A549 (cell line): ENCODE results near the gene SEC22C. TPM values are rescaled to one million over a fixed set of nuclear protein-coding genes. Genes with fewer than 3 reads are reported as not detected.

Experiments
- ATAC-seq, 2 experiments: fragments of 200-7000 bp in 1 of 2; fragments of >200 bp in 1 of 2; cut with Nextera tagmentation in 1 of 2; cut with Tn5 transposase in 1 of 2; 3 replicates each; pipeline versions ENCODE4 v1.8.0 to v1.9.1; 2018 to 2020; ENCODE audit warnings: mild to moderate bottlenecking in 1 of 2, moderate library complexity in 1 of 2
- CTCF ChIA-PET: fragments of 300-600 bp; sonication (Branson Sonifier 250); formaldehyde crosslinking; extraction: SDS; loops from one replicate; lab custom pipeline; 2021; ENCODE audit warnings: antibody characterized with exemption, inconsistent platforms; lab: Yijun Ruan, JAX
- POLR2A ChIA-PET: fragments of 350-600 bp; formaldehyde crosslinking; extraction: SDS; loops from one replicate; lab custom pipeline; 2021; ENCODE audit warnings: antibody characterized with exemption, inconsistent platforms; lab: Yijun Ruan, JAX
- DNase-seq, 2 experiments: peaks; one replicate each; pipeline versions ENCODE4 v3.0.0 to v3.0.0-alpha.2; 2011 to 2016; ENCODE audit warnings: low read depth in 1 of 2, low spot score in 1 of 2
- FAIRE-seq: peaks from 2 replicates; lab custom pipeline; 2011; peaks lifted over from hg19 to GRCh38; lab: Jason Lieb, UNC
- H3K27ac ChIP-seq, 2 experiments: fragments of >200 bp; sonication (Bioruptor Twin); formaldehyde crosslinking; 3 replicates each; pipeline ENCODE4 v1.5.1; 2016 to 2017
- H3K4me1 ChIP-seq: fragments of >200 bp; sonication (Bioruptor Twin); formaldehyde crosslinking; 3 replicates; pipeline ENCODE4 v1.6.1; 2016
- H3K4me2 ChIP-seq: fragments of >200 bp; sonication (Bioruptor Twin); formaldehyde crosslinking; 3 replicates; pipeline ENCODE4 v1.6.1; 2016
- H3K4me3 ChIP-seq: fragments of >200 bp; sonication (Bioruptor Twin); formaldehyde crosslinking; 3 replicates; pipeline ENCODE4 v1.5.1; 2016
- H3K9me3 ChIP-seq: fragments of >200 bp; sonication (Bioruptor Twin); formaldehyde crosslinking; 3 replicates; pipeline ENCODE4 v1.6.1; 2016
- CBX2 ChIP-seq: fragments of 200-600 bp; sonication (generic); IDR thresholded peaks from 2 replicates; pipeline ENCODE4 v1.6.1; 2016; ENCODE audit warnings: low read depth, mild to moderate bottlenecking, borderline replicate concordance
- CHD2 ChIP-seq: fragments of 150-350 bp; IDR thresholded peaks from 2 replicates; pipeline ENCODE4 v1.6.1; 2014; ENCODE audit warnings: low read length; ENCODE audit not compliant: partially characterized antibody
- CTCF ChIP-seq: fragments of >200 bp; sonication (Bioruptor Twin); formaldehyde crosslinking; IDR thresholded peaks from 3 replicates; pipeline ENCODE4 v1.5.1; 2016
- EP300 ChIP-seq, 2 experiments: fragments of >200 bp; sonication (Bioruptor Twin); formaldehyde crosslinking; IDR thresholded peaks; 2 replicates in 1 of 2; 3 replicates in 1 of 2; pipeline ENCODE4 v1.6.1; 2016 to 2017
- HMGXB4 ChIP-seq: fragments of 250-450 bp; sonication (Bioruptor Pico); IDR thresholded peaks from 2 replicates; pipeline ENCODE4 v1.5.0; 2021; ENCODE audit warnings: mild to moderate bottlenecking, moderate library complexity, borderline replicate concordance
- HOXA7 ChIP-seq: fragments of 250-450 bp; sonication (Bioruptor Pico); IDR thresholded peaks from 2 replicates; pipeline ENCODE4 v1.5.0; 2020; ENCODE audit warnings: mild to moderate bottlenecking, moderate library complexity
- HOXB5 ChIP-seq: fragments of 250-450 bp; sonication (Bioruptor Pico); IDR thresholded peaks from 2 replicates; pipeline ENCODE4 v1.5.0; 2020; ENCODE audit warnings: mild to moderate bottlenecking, moderate library complexity
- KDM1A ChIP-seq: fragments of 200-600 bp; sonication (generic); IDR thresholded peaks from 2 replicates; pipeline ENCODE4 v1.6.1; 2016; ENCODE audit warnings: low read depth, mild to moderate bottlenecking
- MAFK ChIP-seq: fragments of 450-650 bp; IDR thresholded peaks from 2 replicates; pipeline ENCODE4 v1.6.1; 2014; ENCODE audit not compliant: partially characterized antibody
- NPAS2 ChIP-seq: fragments of 250-450 bp; sonication (Bioruptor Pico); IDR thresholded peaks from 2 replicates; pipeline ENCODE4 v1.8.0; 2022; ENCODE audit warnings: mild to moderate bottlenecking, moderate library complexity, borderline replicate concordance
- PBX3 ChIP-seq: IDR thresholded peaks from 2 replicates; pipeline ENCODE4 v1.6.1; 2012
- PHF8 ChIP-seq: fragments of 200-600 bp; sonication (generic); IDR thresholded peaks from 2 replicates; pipeline ENCODE4 v1.6.1; 2016; ENCODE audit warnings: low read depth, mild to moderate bottlenecking, antibody characterized with exemption, moderate library complexity, borderline replicate concordance
- RAD21 ChIP-seq, 2 experiments: fragments of >200 bp in 1 of 2; sonication (Bioruptor Twin) in 1 of 2; formaldehyde crosslinking in 1 of 2; IDR thresholded peaks in 1 of 2; conservative IDR thresholded peaks in 1 of 2; 2 replicates in 1 of 2; 3 replicates in 1 of 2; pipeline ENCODE4 v1.6.1; 2012 to 2018; ENCODE audit warnings: inconsistent platforms in 1 of 2
- RCOR1 ChIP-seq: fragments of 150-350 bp; IDR thresholded peaks from 2 replicates; pipeline ENCODE4 v1.6.1; 2014; ENCODE audit warnings: antibody characterized with exemption, low read length, low read depth
- SMC3 ChIP-seq: fragments of >200 bp; sonication (Bioruptor Twin); formaldehyde crosslinking; IDR thresholded peaks from 3 replicates; pipeline ENCODE4 v1.6.1; 2018; ENCODE audit warnings: inconsistent platforms
- SREBF2 ChIP-seq: fragments of 450-650 bp; IDR thresholded peaks from 2 replicates; pipeline ENCODE4 v1.6.1; 2014; ENCODE audit warnings: mild to moderate bottlenecking, moderate library complexity
- TFCP2L1 ChIP-seq: fragments of 250-450 bp; sonication (Bioruptor Pico); IDR thresholded peaks from 2 replicates; pipeline ENCODE4 v1.5.0; 2021; ENCODE audit warnings: mild to moderate bottlenecking
- ZFP36 ChIP-seq: fragments of 450-650 bp; IDR thresholded peaks from 2 replicates; pipeline ENCODE4 v1.6.1; 2014; ENCODE audit warnings: borderline replicate concordance; ENCODE audit not compliant: partially characterized antibody
- ZSCAN20 ChIP-seq: fragments of 250-450 bp; sonication (Bioruptor Pico); IDR thresholded peaks from 2 replicates; pipeline ENCODE4 v1.8.0; 2022; ENCODE audit warnings: mild to moderate bottlenecking, moderate library complexity
- WGBS: methylation state at CpG from one replicate; pipeline ENCODE4 v1.1.6; 2017; ENCODE audit errors: missing lambda C conversion rate; 5-methylcytosine and 5-hydroxymethylcytosine counted together
- polyA plus RNA-seq, 4 experiments: library from polyadenylated mRNA; depleted of rRNA in 3 of 4; stranded (reverse); fragments of >200 nt; fragmentation: RNase III in 1 of 4; extraction: RNeasy Plus Mini Kit Qiagen cat#74134 plus additional on column Dnase treatment in 1 of 4; gene quantifications; 2 replicates in 3 of 4; 3 replicates in 1 of 4; pipeline ENCODE4 v1.2.3, GENCODE V29; 2011 to 2017
- TF ChIP-seq, protein P1 (sequence below): fragments of 250-450 bp; sonication (Bioruptor Pico); IDR thresholded peaks from 2 replicates; pipeline ENCODE4 v1.5.0; 2020; ENCODE audit warnings: low read depth, mild to moderate bottlenecking, moderate library complexity

The SEC22C gene
- polyA plus RNA-seq, 2 of the 4 experiments (the other 2 are of a cell fraction) = 31.0 to 36.2 TPM

DNA sequence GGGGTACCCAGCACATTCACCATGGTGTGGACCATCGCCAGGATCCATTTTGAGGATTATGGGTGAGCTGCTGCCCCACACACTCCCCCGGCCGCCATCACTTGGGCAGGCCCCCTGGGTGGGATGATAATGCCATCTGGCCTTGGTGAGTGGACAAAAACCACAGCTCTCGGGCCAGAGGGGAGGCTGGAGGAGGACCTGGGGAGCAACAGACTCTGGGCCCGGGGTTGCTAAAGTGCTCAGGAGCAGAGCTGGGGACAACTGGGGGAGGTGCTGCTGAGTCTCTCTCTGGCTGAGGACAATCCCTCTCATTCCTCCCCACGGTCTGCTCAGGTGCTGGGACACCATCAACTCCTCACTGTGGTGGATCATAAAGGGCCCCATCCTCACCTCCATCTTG, 50.3 kb downstream of the SEC22C start:
- Histone ChIP-seq H3K27ac (no peak overlapping the region), H3K4me2 (no peak overlapping the region), H3K4me1 (no peaks in the 10 kb centered on the region), H3K4me3 (no peak overlapping the region), H3K9me3 (no peaks in the 10 kb centered on the region)
- FAIRE-seq = no peak
- CTCF ChIA-PET = interaction anchor here (0.6 kb wide), 1 partner anchor 16 kb away, joined by 3 read pairs; no protein-coding TSS in a partner anchor
- TF ChIP-seq ZFP36 = no peak
- no peak for TF ChIP-seq NPAS2 (CRISPR knock-in tag)
- TF ChIP-seq HMGXB4 (CRISPR knock-in tag) = no peak
- no peak for TF ChIP-seq MAFK
- TF ChIP-seq PHF8 = no peak
- TF ChIP-seq PBX3 = no peak
- TF ChIP-seq RAD21 (conservative IDR thresholded peaks at IDR 0.05 in 1 of 2, IDR thresholded peaks at IDR 0.05 in 1 of 2) = no peak
- TF ChIP-seq, protein P1, sequence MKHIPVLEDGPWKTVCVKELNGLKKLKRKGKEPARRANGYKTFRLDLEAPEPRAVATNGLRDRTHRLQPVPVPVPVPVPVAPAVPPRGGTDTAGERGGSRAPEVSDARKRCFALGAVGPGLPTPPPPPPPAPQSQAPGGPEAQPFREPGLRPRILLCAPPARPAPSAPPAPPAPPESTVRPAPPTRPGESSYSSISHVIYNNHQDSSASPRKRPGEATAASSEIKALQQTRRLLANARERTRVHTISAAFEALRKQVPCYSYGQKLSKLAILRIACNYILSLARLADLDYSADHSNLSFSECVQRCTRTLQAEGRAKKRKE (CRISPR knock-in tag) = no peak
- no peak for TF ChIP-seq HOXA7 (CRISPR knock-in tag)
- TF ChIP-seq, all 56 proteins: peak for 0
- ATAC-seq = no peak
- POLR2A ChIA-PET = no interaction called here
- WGBS = 41% methylated on average over 3 of the region's 6 CpGs
- no peak for DNase-seq

DNA sequence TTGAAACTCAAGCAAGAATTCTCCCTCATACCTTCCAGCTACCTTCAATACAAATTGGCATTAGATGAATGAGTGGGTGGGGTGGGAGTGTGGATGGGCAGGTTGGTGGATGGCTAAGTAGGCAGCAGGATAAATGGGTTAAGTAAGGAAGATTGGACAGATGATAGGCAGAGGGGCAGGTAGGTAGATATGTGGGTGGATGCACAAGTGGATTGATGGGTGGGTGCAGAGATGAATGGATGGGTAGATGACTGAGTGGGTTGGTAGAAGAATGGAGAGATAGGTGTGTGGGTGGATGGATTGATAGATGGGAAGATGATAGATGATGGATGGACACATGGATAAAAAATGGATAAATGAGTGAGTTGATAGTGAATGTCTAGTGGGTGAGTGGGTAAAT, 51.7 kb downstream of the SEC22C start:
- TF ChIP-seq HOXB5 (no peak), PBX3 (no peak), KDM1A (no peak), CHD2 (no peak), SMC3 (no peak)
- H3K27ac ChIP-seq = no peak overlapping the region
- no peak overlapping the region for H3K4me2 ChIP-seq
- H3K4me1 ChIP-seq = no peaks in the 10 kb centered on the region
- ATAC-seq (no peak), FAIRE-seq (no peak), DNase-seq (no peak)
- H3K9me3 ChIP-seq = no peaks in the 10 kb centered on the region
- no peak overlapping the region for H3K4me3 ChIP-seq
- ChIA-PET CTCF (no interaction called here), POLR2A (no interaction called here)

GRCh38 chr3:42529468-42529867, 52.3 kb downstream of the SEC22C start:
- DNase-seq = no peak
- Histone ChIP-seq H3K4me1 (no peaks in the 10 kb centered on the region), H3K9me3 (no peaks in the 10 kb centered on the region), H3K4me3 (no peak overlapping the region), H3K4me2 (no peak overlapping the region), H3K27ac (no peak overlapping the region)
- ChIA-PET CTCF (no interaction called here), POLR2A (no interaction called here)
- no peak for FAIRE-seq
- TF ChIP-seq HMGXB4 (CRISPR knock-in tag) = no peak
- no peak for TF ChIP-seq KDM1A
- TF ChIP-seq EP300 (IDR thresholded peaks at IDR 0.05) = no peak
- no peak for TF ChIP-seq CTCF
- TF ChIP-seq HOXA7 (CRISPR knock-in tag) = no peak
- no peak for TF ChIP-seq SREBF2
- no peak for TF ChIP-seq RCOR1
- no peak for TF ChIP-seq CBX2
- no peak for TF ChIP-seq PHF8
- no peak for TF ChIP-seq ZSCAN20 (CRISPR knock-in tag)
- no peak for TF ChIP-seq TFCP2L1
- WGBS = 71% methylated on average over 2 of the region's 2 CpGs
- no peak for ATAC-seq
